Hippocampal formation (tissue), 2 donors: ENCODE measurements around the gene PIGO.

Experiments used
- DNase-seq, 2 donors: peaks; one replicate each; lab custom pipeline; 2025; lab: John Stamatoyannopoulos, UW

Gene PIGO

DNA sequence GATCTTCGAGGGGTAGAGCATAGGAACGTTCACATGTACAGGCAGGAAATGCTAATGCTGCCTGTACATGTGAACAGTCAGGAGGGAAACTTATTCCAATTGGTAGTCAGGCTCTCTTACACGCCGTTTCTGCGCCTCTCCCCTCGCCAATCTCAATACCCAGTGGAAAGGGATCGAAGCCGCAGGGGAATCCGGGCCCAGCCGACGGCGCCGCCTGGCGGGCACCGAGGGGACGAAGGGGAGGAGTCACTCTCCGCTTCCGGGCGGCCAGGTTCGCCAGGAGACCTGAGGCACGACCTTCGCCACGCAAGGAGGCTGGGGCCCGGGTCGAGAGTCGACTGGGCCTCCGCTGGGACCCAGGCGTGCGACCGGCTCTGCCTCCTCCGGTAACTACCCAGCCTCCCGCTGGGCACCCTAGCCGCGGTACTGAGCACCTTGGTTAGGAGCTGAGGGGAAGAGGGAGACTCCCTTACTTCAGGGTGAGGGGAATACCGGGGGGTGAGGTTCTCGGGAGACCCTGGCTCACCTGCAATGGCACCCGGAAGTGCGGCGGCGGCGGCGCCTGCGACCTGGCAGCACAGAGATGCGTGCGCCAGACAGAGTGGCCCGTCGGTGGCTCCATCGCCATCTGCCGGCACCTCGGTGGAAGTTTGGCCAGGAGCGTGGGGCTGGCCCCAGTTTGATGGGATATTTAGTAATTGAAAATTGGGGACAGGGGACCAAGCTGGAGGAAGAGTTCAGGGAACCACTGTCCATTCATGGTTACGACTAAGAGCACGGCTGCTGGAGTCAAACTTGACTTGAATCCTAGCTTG, at the start of gene PIGO:
PIGO (minus strand) TSS at position 557 of the 815 bp plus-strand sequence. CDS start 1,026 bp downstream, outside the sequence.
- peak; percentile 79 to 82 for DNase-seq

GRCh38 chr9:35142037-35142436, 45.6 kb upstream of the PIGO start:
- no peak for DNase-seq

DNA sequence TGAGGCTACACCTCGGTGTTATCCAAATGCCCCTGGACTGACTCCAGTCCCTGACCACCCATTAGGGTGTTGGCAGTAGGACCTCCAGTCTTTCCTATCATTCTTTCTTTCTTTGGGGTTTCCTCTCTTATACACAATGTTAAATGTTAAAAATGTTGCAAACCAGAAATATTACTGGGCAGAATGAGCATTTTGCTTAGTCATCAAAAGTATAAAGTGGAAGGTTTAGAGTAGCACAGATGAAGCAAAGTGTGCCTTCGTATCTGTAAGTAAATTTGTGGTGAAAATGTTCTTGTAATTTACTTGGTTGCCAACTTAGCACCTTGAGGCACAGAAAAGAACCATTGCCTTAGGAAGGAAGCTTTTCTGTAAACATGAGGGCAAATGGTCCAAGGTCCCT, 43.7 kb upstream of the PIGO start:
- DNase-seq: no peak

GRCh38 chr9:35136866-35137265, 40.5 kb upstream of the PIGO start:
- no peak for DNase-seq

DNA sequence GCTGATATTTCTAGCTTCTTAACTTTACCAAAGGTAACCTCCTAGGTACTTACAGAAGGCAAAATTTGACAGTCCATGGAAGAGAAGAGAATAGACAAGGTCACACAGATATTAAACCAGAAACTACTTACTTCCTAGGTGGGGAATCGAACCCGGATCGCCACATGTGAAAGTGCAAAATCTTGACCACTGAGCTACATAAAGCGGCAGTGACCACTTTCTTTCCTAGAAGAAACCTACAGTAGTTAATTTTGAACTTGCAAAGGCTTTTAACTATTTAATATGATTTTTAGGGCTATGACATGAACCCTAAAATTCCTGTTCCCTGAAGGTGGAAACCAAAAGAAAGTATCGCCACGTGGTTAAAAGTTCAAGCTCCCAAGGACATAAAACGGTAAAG, 39.6 kb upstream of the PIGO start:
- no peak for DNase-seq

- DNase-seq: no peak
Measured at GRCh38 chr9:35134920-35135319, 38.5 kb upstream of the PIGO start.

GRCh38 chr9:35116898-35117551, 20.6 kb upstream of the PIGO start:
- DNase-seq: peak; percentile 84 to 95

GRCh38 chr9:35116539-35116897, 20.1 kb upstream of the PIGO start:
- DNase-seq: no peak

DNA sequence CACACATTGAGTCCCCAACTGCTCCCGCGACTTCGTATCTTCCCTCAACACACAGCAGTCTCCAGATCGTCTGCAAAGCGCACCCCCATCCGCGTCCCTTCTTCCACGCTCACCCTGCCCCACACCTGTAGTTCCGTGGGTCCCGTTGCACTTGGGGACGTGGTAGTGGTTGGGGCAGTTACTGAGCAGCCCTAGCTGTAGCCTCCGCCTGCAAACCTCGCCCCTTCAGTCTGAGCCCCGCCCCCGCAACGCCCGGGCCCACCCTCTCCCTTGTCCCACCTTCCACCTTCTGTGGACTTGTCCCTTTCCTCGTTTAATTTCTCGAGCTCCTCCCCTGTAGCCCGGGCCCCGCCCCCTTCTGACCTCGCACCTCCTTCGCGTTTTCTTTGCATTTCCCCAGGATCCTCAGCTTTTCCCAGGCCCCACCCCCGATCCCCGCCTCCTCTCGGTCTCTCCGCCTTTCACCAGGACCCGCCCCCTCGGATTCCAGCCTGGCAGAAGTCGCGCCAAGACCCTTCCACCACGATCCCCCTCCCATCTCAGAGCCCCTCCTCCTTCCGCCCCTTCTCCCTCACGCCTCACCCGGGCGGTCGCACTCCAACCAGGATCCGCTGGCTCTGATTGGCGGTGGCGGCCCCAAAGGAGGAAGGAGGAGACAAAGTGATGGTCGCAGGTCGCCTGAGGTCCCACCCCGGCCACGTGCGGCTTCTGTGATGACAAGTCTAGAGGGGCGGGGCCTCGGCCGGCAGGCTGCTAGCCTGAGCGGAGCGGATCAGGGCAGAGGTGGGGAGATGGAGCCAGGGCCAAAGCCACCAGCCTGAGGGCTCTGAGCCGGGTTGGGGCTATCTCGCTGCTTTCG, 19.5 kb upstream of the PIGO start, which contains the start of gene ATOSB:
ATOSB (minus strand) TSS at position 183 of the 859 bp plus-strand sequence. CDS start 7,588 bp downstream, outside the sequence.
- peak; percentile 69 to 94 for DNase-seq

GRCh38 chr9:35114840-35115628, 18.6 kb upstream of the PIGO start:
- peak; percentile 17 to 31 for DNase-seq

GRCh38 chr9:35114113-35114839, 17.9 kb upstream of the PIGO start:
- peak; percentile 41 to 46 for DNase-seq

GRCh38 chr9:35112257-35113020, 16.0 kb upstream of the PIGO start:
- no peak for DNase-seq

GRCh38 chr9:35111001-35111933, 14.9 kb upstream of the PIGO start:
- DNase-seq: peak; percentile 97 to 98

GRCh38 chr9:35110327-35110761, 14.0 kb upstream of the PIGO start:
- DNase-seq: peak; percentile 42 to 57

- DNase-seq: no peak
Measured at GRCh38 chr9:35108946-35109575, 12.7 kb upstream of the PIGO start.

- DNase-seq: no peak
Measured at GRCh38 chr9:35108461-35108860, 12.1 kb upstream of the PIGO start.

GRCh38 chr9:35107297-35108290, 11.2 kb upstream of the PIGO start:
- no peak for DNase-seq
